ENCODE data around the gene YWHAG.
A peak's percentile ranks its signal among the peaks of the same experiment; 100 is the strongest.

- TF ChIP-seq POLR2A (IDR thresholded peaks at IDR 0.05): no peak
- no peak for TF ChIP-seq CTCF (IDR thresholded peaks at IDR 0.05)
- peak; percentile 85 for TF ChIP-seq POLR2AphosphoS5 (IDR thresholded peaks at IDR 0.05)
- no peak for TF ChIP-seq EP300 (IDR thresholded peaks at IDR 0.05)
Measured at GRCh38 chr7:76296743-76297740, 61.7 kb downstream of the YWHAG start.
